Hepatocyte (in vitro differentiated cells): ENCODE measurements around the gene NSMCE1.
"Not testable (repeated sequence)": the region's sequence is repeated elsewhere in the genome, so short reads cannot be mapped to it uniquely, and the experiment has no call there.

ENCODE experiments used
- CTCF ChIP-seq: fragments of 200-600 bp; sonication (generic); IDR thresholded peaks from 2 replicates; pipeline ENCODE4 v1.5.1; 2016; ENCODE audit warnings: antibody characterized with exemption, mild to moderate bottlenecking; ENCODE audit not compliant: poor library complexity
- EZH2 ChIP-seq: fragments of 200-600 bp; sonication (generic); IDR thresholded peaks from 2 replicates; pipeline ENCODE4 v1.6.1; 2016; ENCODE audit warnings: antibody characterized with exemption, mild to moderate bottlenecking, borderline replicate concordance
- EZH2phosphoT487 ChIP-seq: fragments of 200-600 bp; sonication (generic); IDR thresholded peaks from one replicate; pipeline ENCODE4 v1.6.1; 2018; ENCODE audit warnings: antibody characterized with exemption, mild to moderate bottlenecking, low read depth, moderate library complexity; ENCODE audit not compliant: unreplicated experiment, severe bottlenecking

GRCh38 chr16:27272697-27273096 lies 4.1 kb upstream of the NSMCE1 start:
- TF ChIP-seq CTCF, EZH2phosphoT487, EZH2: not testable (repeated sequence)
